Right atrium auricular region (tissue), 2 donors: ENCODE results near the gene MAP2. TPM values are rescaled to one million over a fixed set of nuclear protein-coding genes. Genes with fewer than 3 reads are reported as not detected.

ENCODE experiments used
- DNase-seq: peaks from one replicate; pipeline ENCODE4 v3.0.0-alpha.2; 2019; ENCODE audit warnings: low spot score
- H3K27ac ChIP-seq, 2 donors: fragments of 200-600 bp; sonication (generic); 1 replicate in 1 of 2; 2 replicates in 1 of 2; pipeline ENCODE4 v1.5.1; 2016 to 2019
- H3K27me3 ChIP-seq, 2 donors: fragments of 200-600 bp; sonication (generic); one replicate each; pipeline versions ENCODE4 v1.5.1 to v1.6.0; 2017 to 2019
- H3K36me3 ChIP-seq: fragments of 200-600 bp; sonication (generic); one replicate; pipeline ENCODE4 v1.5.1; 2016
- H3K4me1 ChIP-seq, 2 donors: fragments of 200-600 bp; sonication (generic); one replicate each; pipeline versions ENCODE4 v1.5.1 to v1.6.0; 2017 to 2019
- H3K4me3 ChIP-seq, 2 donors: fragments of 200-600 bp; sonication (generic); 1 replicate in 1 of 2; 2 replicates in 1 of 2; pipeline ENCODE4 v1.5.1; 2017 to 2019; ENCODE audit warnings: mild to moderate bottlenecking in 1 of 2, moderate library complexity in 1 of 2
- H3K9me3 ChIP-seq, 2 donors: fragments of 200-600 bp; sonication (generic); one replicate each; pipeline ENCODE4 v1.5.1; 2019
- CTCF ChIP-seq, 2 donors: fragments of 200-600 bp; sonication (generic); IDR thresholded peaks; one replicate each; pipeline ENCODE4 v1.5.1; 2019; ENCODE audit warnings: antibody characterized with exemption in 2 of 2
- total RNA-seq, 2 donors: library from RNA; depleted of rRNA; stranded (reverse); fragments of >200 nt; gene quantifications; one replicate each; pipeline ENCODE4 v1.1.0, GENCODE V29; 2016

MAP2 gene
- total RNA-seq, 2 donors from 2014 or later, result 6.5 to 6.7 TPM

GRCh38 chr2:209761566-209761965 lies 337.7 kb downstream of the MAP2 start:
- H3K27ac ChIP-seq, result no peak overlapping the region
- no peak for DNase-seq
- no peak overlapping the region for H3K4me3 ChIP-seq
- no peaks in the 10 kb centered on the region for H3K27me3 ChIP-seq
- peaks cover 0 to 10% of the 10 kb centered on the region in 2 donors for H3K9me3 ChIP-seq
- H3K4me1 ChIP-seq, result no peaks in the 10 kb centered on the region
- TF ChIP-seq CTCF (IDR thresholded peaks at IDR 0.05), result no peak
- H3K36me3 ChIP-seq, result no peaks in the 10 kb centered on the region

DNA sequence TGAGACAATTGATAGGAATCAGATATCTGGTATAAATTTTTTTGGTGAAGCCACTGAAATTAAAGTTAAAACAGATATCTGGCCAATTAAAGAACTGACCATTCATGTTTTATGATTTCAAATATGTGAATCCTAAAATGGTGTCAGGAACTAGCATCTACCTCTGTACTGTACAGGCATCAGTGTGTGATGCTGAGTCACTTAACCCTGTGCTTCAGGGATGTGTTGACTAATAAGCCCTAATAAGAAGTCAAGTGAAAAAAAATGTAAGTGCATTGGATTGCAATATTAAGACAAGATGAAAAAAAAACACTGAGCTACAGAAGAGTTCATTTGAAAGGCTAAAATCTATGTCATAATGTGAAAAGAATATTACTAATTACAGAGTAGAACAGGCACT lies 338.7 kb downstream of the MAP2 start:
- Histone ChIP-seq H3K4me3 (no peak overlapping the region), H3K4me1 (no peaks in the 10 kb centered on the region), H3K36me3 (no peaks in the 10 kb centered on the region), H3K27ac (no peak overlapping the region), H3K9me3 (peaks cover 0 to 10% of the 10 kb centered on the region in 2 donors), H3K27me3 (no peaks in the 10 kb centered on the region)
- no peak for TF ChIP-seq CTCF (IDR thresholded peaks at IDR 0.05)
- no peak for DNase-seq

DNA sequence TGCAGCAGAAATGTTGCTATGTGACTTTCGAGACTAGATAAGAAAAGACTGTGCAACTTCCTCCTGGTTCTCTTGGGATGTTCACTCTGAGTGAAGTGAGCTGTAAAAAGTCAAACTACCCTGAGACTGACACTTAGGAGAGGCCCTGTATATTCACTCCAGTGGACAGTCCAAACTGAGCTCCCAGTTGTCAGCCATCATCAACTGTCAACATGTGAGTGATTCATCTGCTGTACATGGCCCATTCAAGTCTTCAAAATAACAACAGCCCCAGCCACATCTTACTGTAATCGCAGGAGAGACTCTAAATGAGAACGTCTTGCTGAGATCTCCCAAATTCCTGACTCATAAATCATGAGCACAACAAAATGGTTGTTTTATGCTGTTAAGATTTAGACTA lies 339.3 kb downstream of the MAP2 start:
- H3K36me3 ChIP-seq, result no peaks in the 10 kb centered on the region
- no peaks in the 10 kb centered on the region for H3K27me3 ChIP-seq
- no peak overlapping the region for H3K4me3 ChIP-seq
- no peak for DNase-seq
- TF ChIP-seq CTCF (IDR thresholded peaks at IDR 0.05), result no peak
- peaks cover 0 to 10% of the 10 kb centered on the region in 2 donors for H3K9me3 ChIP-seq
- no peak overlapping the region for H3K27ac ChIP-seq
- H3K4me1 ChIP-seq, result no peaks in the 10 kb centered on the region

- no peak overlapping the region for H3K27ac ChIP-seq
- H3K36me3 ChIP-seq, result no peaks in the 10 kb centered on the region
- no peaks in the 10 kb centered on the region for H3K9me3 ChIP-seq
- TF ChIP-seq CTCF (IDR thresholded peaks at IDR 0.05), result no peak
- no peaks in the 10 kb centered on the region for H3K27me3 ChIP-seq
- H3K4me1 ChIP-seq, result peaks cover 0 to 6% of the 10 kb centered on the region in 2 donors
- H3K4me3 ChIP-seq, result no peak overlapping the region
- no peak for DNase-seq
Observed at GRCh38 chr2:209766613-209767012, 342.8 kb downstream of the MAP2 start.

DNA sequence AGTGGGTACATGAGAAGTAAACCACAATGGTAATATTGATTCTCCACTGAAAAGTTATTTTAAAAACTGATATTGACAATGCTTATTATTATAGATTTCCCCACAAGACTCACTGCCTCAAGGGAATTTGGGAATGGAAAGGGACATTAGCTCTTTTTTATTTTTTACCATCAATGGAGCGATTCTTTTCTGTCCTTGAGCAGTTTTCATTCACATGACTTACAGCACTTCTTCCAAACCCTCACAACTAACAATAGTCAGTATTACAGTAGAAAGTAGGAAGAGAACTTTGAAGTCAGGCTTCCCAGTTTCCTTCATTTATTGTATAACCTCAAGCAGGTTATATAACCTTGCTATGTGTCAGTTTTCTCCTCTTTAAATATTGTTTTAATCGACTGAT lies 343.5 kb downstream of the MAP2 start:
- TF ChIP-seq CTCF (IDR thresholded peaks at IDR 0.05), result no peak
- H3K4me1 ChIP-seq, result peaks cover 0 to 10% of the 10 kb centered on the region in 2 donors

GRCh38 chr2:209768557-209768956 lies 344.7 kb downstream of the MAP2 start:
- Histone ChIP-seq H3K4me1 (peaks cover 0 to 10% of the 10 kb centered on the region in 2 donors), H3K9me3 (no peaks in the 10 kb centered on the region), H3K27ac (no peak overlapping the region), H3K27me3 (peaks cover 0 to 5% of the 10 kb centered on the region in 2 donors), H3K36me3 (no peaks in the 10 kb centered on the region), H3K4me3 (no peak overlapping the region)
- no peak for DNase-seq
- no peak for TF ChIP-seq CTCF (IDR thresholded peaks at IDR 0.05)

More for the DNA sequence above, 343.5 kb downstream of the MAP2 start:
- H3K36me3 ChIP-seq, result no peaks in the 10 kb centered on the region
- no peaks in the 10 kb centered on the region for H3K27me3 ChIP-seq
- H3K9me3 ChIP-seq, result no peaks in the 10 kb centered on the region
- H3K27ac ChIP-seq, result no peak overlapping the region
- no peak overlapping the region for H3K4me3 ChIP-seq
- no peak for DNase-seq
